Thyroid gland (tissue), 4 donors: ENCODE results near the gene GALNT2. TPM values are rescaled to one million over a fixed set of nuclear protein-coding genes. Genes with fewer than 3 reads are reported as not detected.
A peak's percentile ranks its signal among the peaks of the same experiment; 100 is the strongest.

Experiments used
- DNase-seq, 2 donors: peaks; one replicate each; pipeline ENCODE4 v3.0.0-alpha.2; 2019
- H3K27ac ChIP-seq, 3 donors: fragments of 200-600 bp; sonication (generic); 1 replicate in 2 of 3; 2 replicates in 1 of 3; pipeline ENCODE4 v1.5.1; 2016 to 2019; ENCODE audit warnings: mild to moderate bottlenecking in 1 of 3, moderate library complexity in 1 of 3
- H3K27me3 ChIP-seq: fragments of 200-600 bp; sonication (generic); one replicate; pipeline ENCODE4 v1.5.1; 2019
- H3K36me3 ChIP-seq, 2 donors: fragments of 200-600 bp; sonication (generic); one replicate each; pipeline ENCODE4 v1.5.1; 2016 to 2019
- H3K4me1 ChIP-seq, 2 donors: fragments of 200-600 bp; sonication (generic); one replicate each; pipeline ENCODE4 v1.5.1; 2017 to 2019
- H3K4me3 ChIP-seq, 3 donors: fragments of 200-600 bp; sonication (generic); replicated peaks in 1 of 3; 1 replicate in 2 of 3; 2 replicates in 1 of 3; pipeline ENCODE4 v1.5.1; 2016; ENCODE audit warnings: mild to moderate bottlenecking in 1 of 3
- H3K9me3 ChIP-seq: fragments of 200-600 bp; sonication (generic); one replicate; pipeline ENCODE4 v1.5.1; 2017
- POLR2A ChIP-seq, 2 donors: fragments of 450-650 bp; IDR thresholded peaks; one replicate each; pipeline ENCODE4 v1.6.1; 2017; ENCODE audit warnings: antibody characterized with exemption in 2 of 2, mild to moderate bottlenecking in 2 of 2, moderate library complexity in 1 of 2
- WGBS, 2 donors: methylation state at CpG; one replicate each; pipeline ENCODE4 v1.1.5; 2017; 5-methylcytosine and 5-hydroxymethylcytosine counted together
- intact Hi-C: fragments of 100-400 bp; cut with DNase I; formaldehyde crosslinking; loops from one replicate; pipeline ENCODE4 v1.15.1; 2023
- total RNA-seq, 4 donors: library from RNA; depleted of rRNA; stranded (reverse); fragments of >200 nt; gene quantifications; one replicate each; pipeline ENCODE4 v1.2.3, GENCODE V29; 2016
- TF ChIP-seq, protein P1 (sequence below), 6 experiments: fragments of 200-600 bp in 3 of 6; fragments of 450-650 bp in 3 of 6; sonication (generic) in 3 of 6; IDR thresholded peaks; one replicate each; pipeline ENCODE4 v1.5.1; 2016 to 2019; ENCODE audit warnings: antibody characterized with exemption in 6 of 6, mild to moderate bottlenecking in 2 of 6, inconsistent platforms in 1 of 6, moderate library complexity in 1 of 6

GALNT2 gene
- total RNA-seq, 4 donors from 2014 or later: 26.2 to 48.9 (median 42.3) TPM

DNA sequence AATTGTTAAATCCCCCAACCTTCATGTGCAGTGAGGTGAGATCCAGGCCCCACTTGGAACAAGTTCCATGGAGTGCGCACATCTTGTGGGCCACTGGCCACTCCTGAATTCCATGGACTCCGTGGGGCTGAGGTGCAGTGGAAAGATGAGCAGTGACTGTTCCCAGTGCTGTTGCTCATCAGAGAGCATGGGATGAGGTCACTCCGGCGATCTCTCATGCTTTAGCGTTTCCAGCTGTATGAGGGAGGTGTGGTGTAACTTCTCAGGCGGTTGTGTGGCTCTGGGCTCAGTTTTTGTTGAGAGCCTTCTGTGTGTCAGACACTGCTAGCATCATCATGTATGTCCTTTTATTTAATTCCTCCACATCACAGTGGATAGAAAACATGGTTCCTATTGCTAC lies 96.2 kb downstream of the GALNT2 start:
- H3K36me3 ChIP-seq: no peaks in the 10 kb centered on the region
- H3K4me1 ChIP-seq: peaks cover 20 to 28% of the 10 kb centered on the region in 2 donors
- no peaks in the 10 kb centered on the region for H3K9me3 ChIP-seq
- 94 to 96% methylated on average over 6 of the region's 6 CpGs for WGBS, 2 donors
- intact Hi-C loops: no loop called here
- no peak for TF ChIP-seq POLR2A (IDR thresholded peaks at IDR 0.05)
- TF ChIP-seq, protein P1, sequence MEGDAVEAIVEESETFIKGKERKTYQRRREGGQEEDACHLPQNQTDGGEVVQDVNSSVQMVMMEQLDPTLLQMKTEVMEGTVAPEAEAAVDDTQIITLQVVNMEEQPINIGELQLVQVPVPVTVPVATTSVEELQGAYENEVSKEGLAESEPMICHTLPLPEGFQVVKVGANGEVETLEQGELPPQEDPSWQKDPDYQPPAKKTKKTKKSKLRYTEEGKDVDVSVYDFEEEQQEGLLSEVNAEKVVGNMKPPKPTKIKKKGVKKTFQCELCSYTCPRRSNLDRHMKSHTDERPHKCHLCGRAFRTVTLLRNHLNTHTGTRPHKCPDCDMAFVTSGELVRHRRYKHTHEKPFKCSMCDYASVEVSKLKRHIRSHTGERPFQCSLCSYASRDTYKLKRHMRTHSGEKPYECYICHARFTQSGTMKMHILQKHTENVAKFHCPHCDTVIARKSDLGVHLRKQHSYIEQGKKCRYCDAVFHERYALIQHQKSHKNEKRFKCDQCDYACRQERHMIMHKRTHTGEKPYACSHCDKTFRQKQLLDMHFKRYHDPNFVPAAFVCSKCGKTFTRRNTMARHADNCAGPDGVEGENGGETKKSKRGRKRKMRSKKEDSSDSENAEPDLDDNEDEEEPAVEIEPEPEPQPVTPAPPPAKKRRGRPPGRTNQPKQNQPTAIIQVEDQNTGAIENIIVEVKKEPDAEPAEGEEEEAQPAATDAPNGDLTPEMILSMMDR (IDR thresholded peaks at IDR 0.05): no peak
- DNase-seq: no peak
- H3K27me3 ChIP-seq: no peaks in the 10 kb centered on the region
- no peak overlapping the region for H3K4me3 ChIP-seq
- H3K27ac ChIP-seq: no peak overlapping the region

DNA sequence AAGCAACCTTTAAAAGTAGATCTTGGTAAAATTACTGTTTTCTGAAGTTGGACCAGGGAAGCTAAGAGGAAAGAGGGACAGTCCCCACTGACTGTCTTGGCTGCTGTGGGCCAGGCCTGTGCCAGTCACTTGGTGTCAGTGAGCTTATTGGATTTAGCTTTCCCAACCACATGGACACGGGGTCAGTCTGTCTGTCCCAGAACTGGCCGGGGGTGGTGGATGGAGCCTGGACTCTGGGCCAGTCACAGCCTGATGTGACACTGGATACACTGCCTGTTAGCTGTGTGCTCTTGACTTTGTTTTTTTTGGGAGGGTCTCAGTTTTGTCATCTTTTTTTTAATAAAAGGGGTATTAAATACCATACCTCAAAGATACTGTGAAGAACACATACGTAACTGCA lies 96.7 kb downstream of the GALNT2 start:
- WGBS, 2 donors: 92 to 98% methylated on average over 3 of the region's 3 CpGs
- H3K9me3 ChIP-seq: no peaks in the 10 kb centered on the region
- intact Hi-C loops: no loop called here
- peaks cover 15 to 22% of the 10 kb centered on the region in 2 donors for H3K4me1 ChIP-seq
- H3K4me3 ChIP-seq: no peak overlapping the region
- TF ChIP-seq POLR2A (IDR thresholded peaks at IDR 0.05): no peak
- TF ChIP-seq, protein P1 (IDR thresholded peaks at IDR 0.05): no peak
- H3K36me3 ChIP-seq: no peaks in the 10 kb centered on the region
- H3K27ac ChIP-seq: no peak overlapping the region
- DNase-seq: no peak
- no peaks in the 10 kb centered on the region for H3K27me3 ChIP-seq

DNA sequence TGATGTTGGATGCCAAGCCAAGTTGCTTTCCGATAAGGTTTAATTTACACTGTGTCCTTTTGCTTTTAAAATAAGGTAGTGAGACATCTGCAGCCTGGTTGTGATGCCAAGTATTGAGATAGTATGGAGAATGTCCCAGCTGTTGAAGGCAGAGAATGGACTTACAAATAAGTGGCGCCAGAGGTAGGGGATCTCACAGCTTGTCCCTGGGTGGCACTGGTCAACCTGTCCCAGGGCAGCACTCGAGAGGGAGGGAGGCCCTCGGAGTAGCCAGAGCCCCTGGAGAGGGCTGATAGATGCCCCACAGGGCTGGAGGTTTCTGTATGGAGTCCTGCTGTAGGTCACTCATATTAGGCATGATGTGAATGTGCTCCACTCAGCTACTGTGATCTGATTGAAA lies 98.5 kb downstream of the GALNT2 start:
- 91 to 95% methylated on average over 4 of the region's 4 CpGs for WGBS, 2 donors

DNA sequence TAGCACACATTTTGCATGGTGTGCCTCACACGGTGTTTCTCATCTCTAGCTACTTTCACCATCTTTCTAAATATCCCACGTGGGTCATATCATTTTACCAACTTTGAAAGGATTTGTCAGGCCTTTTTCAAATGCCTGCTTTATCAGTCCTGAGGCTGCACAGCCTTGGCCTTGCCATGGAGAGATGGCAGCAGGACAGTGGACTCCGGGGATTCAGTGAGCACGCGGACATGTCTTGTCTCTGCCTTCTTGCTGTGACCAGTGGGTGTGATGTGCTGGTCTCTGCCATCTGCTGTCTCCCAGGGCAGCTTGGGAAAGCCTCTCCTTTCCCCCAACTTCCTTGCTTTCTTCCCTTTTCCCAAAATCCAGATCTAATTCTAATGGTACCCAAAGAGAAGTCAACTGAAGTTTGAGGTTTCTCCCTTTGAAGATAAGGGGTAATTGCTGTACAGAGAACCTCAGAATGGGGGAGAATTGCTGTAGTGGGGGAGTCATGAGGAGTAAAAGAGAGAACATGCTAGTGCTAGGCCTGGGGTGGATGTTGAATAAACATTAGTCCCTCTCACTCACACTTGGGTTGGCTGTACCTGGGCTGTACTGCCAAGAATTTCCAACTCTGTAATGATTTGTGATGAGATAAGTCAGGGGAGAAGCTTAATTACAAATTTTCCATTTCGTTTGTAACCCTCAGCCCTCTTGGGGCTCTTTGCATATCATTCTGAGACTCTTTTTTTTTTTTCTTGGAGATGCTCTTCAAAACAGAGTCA lies 99.5 kb downstream of the GALNT2 start:
- WGBS, 2 donors: 91 to 93% methylated on average over 6 of the region's 6 CpGs
- Histone ChIP-seq H3K36me3 (no peaks in the 10 kb centered on the region), H3K4me1 (peaks cover 0 to 10% of the 10 kb centered on the region in 2 donors), H3K27ac (no peak overlapping the region), H3K9me3 (no peaks in the 10 kb centered on the region), H3K27me3 (no peaks in the 10 kb centered on the region), H3K4me3 (no peak overlapping the region)
- no peak for DNase-seq
- intact Hi-C loops: no loop called here
- TF ChIP-seq POLR2A (IDR thresholded peaks at IDR 0.05): no peak
- TF ChIP-seq, protein P1 (IDR thresholded peaks at IDR 0.05): no peak

More for the DNA sequence above, 98.5 kb downstream of the GALNT2 start:
- Histone ChIP-seq H3K27ac (no peak overlapping the region), H3K27me3 (no peaks in the 10 kb centered on the region), H3K4me3 (no peak overlapping the region), H3K9me3 (no peaks in the 10 kb centered on the region), H3K36me3 (no peaks in the 10 kb centered on the region), H3K4me1 (peaks cover 0 to 14% of the 10 kb centered on the region in 2 donors)
- no peak for DNase-seq
- no peak for TF ChIP-seq POLR2A (IDR thresholded peaks at IDR 0.05)
- TF ChIP-seq, protein P1 (IDR thresholded peaks at IDR 0.05): no peak
- intact Hi-C loops: no loop called here

DNA sequence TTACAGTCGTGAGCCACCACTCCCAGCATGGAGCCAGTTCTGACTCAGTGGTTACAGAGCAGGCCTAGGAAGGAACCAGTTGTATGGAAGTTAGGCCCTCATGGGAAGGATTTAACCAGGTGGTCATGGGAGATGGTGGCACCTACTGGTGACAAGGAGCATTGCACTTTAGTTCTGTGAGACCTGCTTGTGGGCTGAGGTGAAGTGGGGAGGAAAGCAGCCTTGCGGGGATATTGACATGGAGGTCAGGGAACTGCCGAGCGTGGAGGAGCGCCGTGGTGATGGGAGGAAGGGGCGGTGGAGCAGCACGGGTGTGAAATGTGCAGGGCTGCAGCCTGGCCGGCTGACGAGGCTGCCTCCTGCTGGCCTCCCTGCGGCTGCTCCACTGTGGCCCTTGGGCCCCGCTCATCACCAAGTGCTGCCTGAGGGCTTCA lies 100.4 kb downstream of the GALNT2 start:
- Histone ChIP-seq H3K9me3 (no peaks in the 10 kb centered on the region), H3K27me3 (no peaks in the 10 kb centered on the region), H3K36me3 (no peaks in the 10 kb centered on the region), H3K4me1 (peaks cover 0 to 10% of the 10 kb centered on the region in 2 donors), H3K27ac (no peak overlapping the region), H3K4me3 (no peak overlapping the region)
- 68 to 78% methylated on average over 12 of the region's 12 CpGs for WGBS, 2 donors
- intact Hi-C loops: no loop called here
- DNase-seq: peak in 1 of 2 donors; percentile 14
- TF ChIP-seq, protein P1 (IDR thresholded peaks at IDR 0.05): peak; percentile 29 to 65 (median 56)
- TF ChIP-seq POLR2A (IDR thresholded peaks at IDR 0.05): no peak
